Activated CD8-positive, alpha-beta memory T cell treated with anti-CD3 and anti-CD28 coated beads for 1 hour (primary cell): ENCODE results near the gene GDI2.

ENCODE experiments used
- DNase-seq, 2 donors: peaks; one replicate each; pipeline ENCODE4 v3.0.0-alpha.2; 2020; ENCODE audit warnings: low read depth in 1 of 2; ENCODE audit errors: extremely low read depth in 1 of 2

The GDI2 gene

GRCh38 chr10:5744849-5745248 lies 68.4 kb downstream of the GDI2 start:
- no peak for DNase-seq

- no peak for DNase-seq
Observed at GRCh38 chr10:5743736-5744135, 69.5 kb downstream of the GDI2 start.

- no peak for DNase-seq
Observed at GRCh38 chr10:5742116-5742515, 71.1 kb downstream of the GDI2 start.

GRCh38 chr10:5741276-5741675 lies 72.0 kb downstream of the GDI2 start:
- no peak for DNase-seq

GRCh38 chr10:5738427-5738826 lies 74.8 kb downstream of the GDI2 start:
- no peak for DNase-seq

- DNase-seq: no peak
Observed at GRCh38 chr10:5737352-5737751, 75.9 kb downstream of the GDI2 start.

- no peak for DNase-seq
Observed at GRCh38 chr10:5736591-5736990, 76.6 kb downstream of the GDI2 start.

- DNase-seq: no peak
Observed at GRCh38 chr10:5735119-5735518, 78.1 kb downstream of the GDI2 start.

GRCh38 chr10:5732141-5732540 lies 81.1 kb downstream of the GDI2 start:
- DNase-seq: no peak

GRCh38 chr10:5731559-5731958 lies 81.7 kb downstream of the GDI2 start:
- DNase-seq: no peak

- no peak for DNase-seq
Observed at GRCh38 chr10:5730766-5731165, 82.5 kb downstream of the GDI2 start.

- DNase-seq: no peak
Observed at GRCh38 chr10:5723692-5724091, 89.5 kb downstream of the GDI2 start.

- no peak for DNase-seq
Observed at GRCh38 chr10:5720182-5720581, 93.1 kb downstream of the GDI2 start.

- DNase-seq: no peak
Observed at GRCh38 chr10:5719546-5719945, 93.7 kb downstream of the GDI2 start.
